ENCODE measurements around the gene ZEB2.

The ZEB2 gene

GRCh38 chr2:144548532-144549191 lies 28.7 kb upstream of the ZEB2 start:
- no peak for DNase-seq (ENCODE audit: low read depth)
- H3K4me3 ChIP-seq (ENCODE audit: low read length) = no peak overlapping the region
- H3K9me3 ChIP-seq (ENCODE audit: control insufficient read depth, low read length) = no peaks in the 10 kb centered on the region
- no peak overlapping the region for H3K9ac ChIP-seq (ENCODE audit: low read length)
- H3K36me3 ChIP-seq (ENCODE audit: control insufficient read depth, insufficient read depth, low read length, severe bottlenecking) = no peaks in the 10 kb centered on the region
- peaks cover 16% of the 10 kb centered on the region for H3K4me1 ChIP-seq (ENCODE audit: control insufficient read depth, insufficient read depth, low read length)
- H3K27me3 ChIP-seq (replicated peaks; ENCODE audit: control insufficient read depth, insufficient read depth, low read length) = no peaks in the 10 kb centered on the region

GRCh38 chr2:144548088-144548487 lies 28.2 kb upstream of the ZEB2 start:
- Histone ChIP-seq H3K9ac (ENCODE audit: low read length) (peak overlapping the region; percentile 41), H3K9me3 (ENCODE audit: control insufficient read depth, low read length) (no peaks in the 10 kb centered on the region), H3K36me3 (ENCODE audit: control insufficient read depth, insufficient read depth, low read length, severe bottlenecking) (no peaks in the 10 kb centered on the region), H3K4me3 (ENCODE audit: low read length) (peak overlapping the region; percentile 35), H3K4me1 (ENCODE audit: control insufficient read depth, insufficient read depth, low read length) (peaks cover 13% of the 10 kb centered on the region), H3K27me3 (replicated peaks; ENCODE audit: control insufficient read depth, insufficient read depth, low read length) (no peaks in the 10 kb centered on the region)
- DNase-seq (ENCODE audit: low read depth) = peak; percentile 36

DNA sequence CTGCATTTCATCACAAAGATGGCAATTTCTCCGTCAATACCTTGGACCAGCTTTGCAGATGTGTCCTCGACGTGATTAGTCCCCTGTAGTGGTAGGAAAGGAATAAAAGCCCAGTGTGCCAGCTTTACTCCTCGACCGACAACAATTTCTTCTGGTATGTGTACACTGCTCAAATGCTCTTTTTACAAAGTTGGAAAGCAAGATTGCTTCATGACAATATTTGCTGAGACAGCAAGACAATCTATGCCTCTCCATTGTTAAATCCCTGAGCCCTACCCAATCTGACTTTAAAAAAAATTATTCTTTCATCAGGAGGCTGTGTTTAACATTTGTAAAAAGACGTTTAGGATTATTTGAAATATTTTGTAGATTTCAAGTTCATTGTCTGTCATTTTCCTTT lies 27.6 kb upstream of the ZEB2 start:
- H3K9ac ChIP-seq (ENCODE audit: low read length) = peak overlapping the region; percentile 41
- H3K27me3 ChIP-seq (replicated peaks; ENCODE audit: control insufficient read depth, insufficient read depth, low read length) = no peaks in the 10 kb centered on the region
- peaks cover 13% of the 10 kb centered on the region for H3K4me1 ChIP-seq (ENCODE audit: control insufficient read depth, insufficient read depth, low read length)
- H3K9me3 ChIP-seq (ENCODE audit: control insufficient read depth, low read length) = no peaks in the 10 kb centered on the region
- DNase-seq (ENCODE audit: low read depth) = peak; percentile 37
- no peaks in the 10 kb centered on the region for H3K36me3 ChIP-seq (ENCODE audit: control insufficient read depth, insufficient read depth, low read length, severe bottlenecking)
- peak overlapping the region; percentile 35 for H3K4me3 ChIP-seq (ENCODE audit: low read length)

GRCh38 chr2:144546933-144547332 lies 27.0 kb upstream of the ZEB2 start:
- no peaks in the 10 kb centered on the region for H3K36me3 ChIP-seq (ENCODE audit: control insufficient read depth, insufficient read depth, low read length, severe bottlenecking)
- H3K9me3 ChIP-seq (ENCODE audit: control insufficient read depth, low read length) = no peaks in the 10 kb centered on the region
- no peaks in the 10 kb centered on the region for H3K27me3 ChIP-seq (replicated peaks; ENCODE audit: control insufficient read depth, insufficient read depth, low read length)
- no peak overlapping the region for H3K9ac ChIP-seq (ENCODE audit: low read length)
- H3K4me1 ChIP-seq (ENCODE audit: control insufficient read depth, insufficient read depth, low read length) = peaks cover 13% of the 10 kb centered on the region
- DNase-seq (ENCODE audit: low read depth) = no peak
- no peak overlapping the region for H3K4me3 ChIP-seq (ENCODE audit: low read length)

DNA sequence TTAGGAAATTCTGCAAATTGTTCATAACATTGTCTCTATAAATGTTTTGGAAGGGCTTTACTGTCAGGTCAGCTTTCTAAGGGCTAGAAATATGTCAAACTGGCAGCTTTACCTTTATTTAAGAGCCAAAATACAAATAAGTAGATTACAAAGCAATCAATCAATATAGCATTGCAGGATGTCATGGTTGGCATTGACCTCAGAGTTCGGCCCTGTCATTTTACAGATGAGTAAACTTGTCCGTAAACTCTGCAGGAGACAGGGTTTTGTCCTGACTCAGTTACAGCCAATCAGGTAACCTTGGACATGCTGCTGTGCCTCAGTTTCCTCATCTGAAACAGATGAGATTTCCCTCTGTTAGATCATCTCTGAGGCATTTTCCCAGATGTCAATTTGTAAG lies 25.9 kb upstream of the ZEB2 start:
- Histone ChIP-seq H3K9ac (ENCODE audit: low read length) (no peak overlapping the region), H3K4me1 (ENCODE audit: control insufficient read depth, insufficient read depth, low read length) (peaks cover 13% of the 10 kb centered on the region), H3K27me3 (replicated peaks; ENCODE audit: control insufficient read depth, insufficient read depth, low read length) (no peaks in the 10 kb centered on the region), H3K36me3 (ENCODE audit: control insufficient read depth, insufficient read depth, low read length, severe bottlenecking) (no peaks in the 10 kb centered on the region), H3K9me3 (ENCODE audit: control insufficient read depth, low read length) (no peaks in the 10 kb centered on the region), H3K4me3 (ENCODE audit: low read length) (no peak overlapping the region)
- DNase-seq (ENCODE audit: low read depth) = no peak

GRCh38 chr2:144544053-144544452 lies 24.1 kb upstream of the ZEB2 start:
- H3K27me3 ChIP-seq (replicated peaks; ENCODE audit: control insufficient read depth, insufficient read depth, low read length) = no peaks in the 10 kb centered on the region
- H3K9me3 ChIP-seq (ENCODE audit: control insufficient read depth, low read length) = no peaks in the 10 kb centered on the region
- H3K4me1 ChIP-seq (ENCODE audit: control insufficient read depth, insufficient read depth, low read length) = peaks cover 13% of the 10 kb centered on the region
- H3K9ac ChIP-seq (ENCODE audit: low read length) = no peak overlapping the region
- H3K36me3 ChIP-seq (ENCODE audit: control insufficient read depth, insufficient read depth, low read length, severe bottlenecking) = no peaks in the 10 kb centered on the region
- H3K4me3 ChIP-seq (ENCODE audit: low read length) = no peak overlapping the region
- DNase-seq (ENCODE audit: low read depth) = no peak

DNA sequence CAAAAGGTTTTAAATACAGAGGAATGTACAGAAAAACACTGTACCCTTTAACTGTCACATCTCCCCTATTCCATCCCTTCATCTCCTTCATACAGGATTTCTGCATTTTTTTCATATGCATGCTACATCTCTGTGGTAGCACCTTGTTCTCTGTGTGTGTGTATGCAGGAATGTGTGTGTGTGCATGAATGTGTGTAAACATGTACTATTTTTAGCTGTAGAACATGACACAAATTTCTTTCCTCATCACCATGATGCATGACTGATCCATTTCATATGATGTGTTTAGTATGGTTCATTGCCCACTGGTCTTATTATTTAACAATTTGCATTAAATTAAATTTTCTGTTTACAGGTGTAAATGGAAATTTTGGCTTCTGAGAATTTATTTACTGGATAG lies 21.5 kb upstream of the ZEB2 start:
- peak; percentile 27 for DNase-seq (ENCODE audit: low read depth)
- no peaks in the 10 kb centered on the region for H3K36me3 ChIP-seq (ENCODE audit: control insufficient read depth, insufficient read depth, low read length, severe bottlenecking)
- H3K9me3 ChIP-seq (ENCODE audit: control insufficient read depth, low read length) = no peaks in the 10 kb centered on the region
- H3K27me3 ChIP-seq (replicated peaks; ENCODE audit: control insufficient read depth, insufficient read depth, low read length) = no peaks in the 10 kb centered on the region
- H3K9ac ChIP-seq (ENCODE audit: low read length) = no peak overlapping the region
- no peaks in the 10 kb centered on the region for H3K4me1 ChIP-seq (ENCODE audit: control insufficient read depth, insufficient read depth, low read length)
- H3K4me3 ChIP-seq (ENCODE audit: low read length) = no peak overlapping the region

- no peaks in the 10 kb centered on the region for H3K9me3 ChIP-seq (ENCODE audit: control insufficient read depth, low read length)
- H3K27me3 ChIP-seq (replicated peaks; ENCODE audit: control insufficient read depth, insufficient read depth, low read length) = no peaks in the 10 kb centered on the region
- no peaks in the 10 kb centered on the region for H3K36me3 ChIP-seq (ENCODE audit: control insufficient read depth, insufficient read depth, low read length, severe bottlenecking)
- no peaks in the 10 kb centered on the region for H3K4me1 ChIP-seq (ENCODE audit: control insufficient read depth, insufficient read depth, low read length)
- H3K9ac ChIP-seq (ENCODE audit: low read length) = no peak overlapping the region
- no peak for DNase-seq (ENCODE audit: low read depth)
- no peak overlapping the region for H3K4me3 ChIP-seq (ENCODE audit: low read length)
Measured at GRCh38 chr2:144539289-144539782, 19.4 kb upstream of the ZEB2 start.

- Histone ChIP-seq H3K36me3 (ENCODE audit: control insufficient read depth, insufficient read depth, low read length, severe bottlenecking) (no peaks in the 10 kb centered on the region), H3K4me1 (ENCODE audit: control insufficient read depth, insufficient read depth, low read length) (peaks cover 10% of the 10 kb centered on the region), H3K9me3 (ENCODE audit: control insufficient read depth, low read length) (no peaks in the 10 kb centered on the region), H3K27me3 (replicated peaks; ENCODE audit: control insufficient read depth, insufficient read depth, low read length) (no peaks in the 10 kb centered on the region), H3K4me3 (ENCODE audit: low read length) (no peak overlapping the region), H3K9ac (ENCODE audit: low read length) (no peak overlapping the region)
- no peak for DNase-seq (ENCODE audit: low read depth)
Measured at GRCh38 chr2:144535300-144535699, 15.4 kb upstream of the ZEB2 start.

DNA sequence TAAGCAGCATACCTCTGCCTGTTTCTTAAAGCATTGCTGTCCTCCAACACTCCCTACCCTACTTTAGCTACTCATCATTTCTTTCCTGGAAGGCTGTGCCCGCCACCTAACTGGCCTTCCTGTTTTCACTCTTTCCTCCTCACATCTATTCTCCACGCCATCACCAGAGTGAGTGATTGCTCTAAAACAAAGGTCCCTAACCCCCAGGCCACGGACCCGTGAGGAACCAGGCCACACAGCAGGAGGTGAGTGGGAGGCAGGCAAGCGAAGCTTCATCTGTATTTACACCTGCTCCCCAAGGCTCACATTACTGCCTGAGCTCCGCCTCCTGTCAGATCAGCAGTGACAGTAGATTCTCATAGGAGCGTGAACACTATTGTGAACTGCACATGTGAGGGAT lies 13.3 kb upstream of the ZEB2 start:
- no peaks in the 10 kb centered on the region for H3K36me3 ChIP-seq (ENCODE audit: control insufficient read depth, insufficient read depth, low read length, severe bottlenecking)
- peaks cover 22% of the 10 kb centered on the region for H3K4me1 ChIP-seq (ENCODE audit: control insufficient read depth, insufficient read depth, low read length)
- no peaks in the 10 kb centered on the region for H3K9me3 ChIP-seq (ENCODE audit: control insufficient read depth, low read length)
- H3K4me3 ChIP-seq (ENCODE audit: low read length) = no peak overlapping the region
- H3K9ac ChIP-seq (ENCODE audit: low read length) = no peak overlapping the region
- no peak for DNase-seq (ENCODE audit: low read depth)
- no peaks in the 10 kb centered on the region for H3K27me3 ChIP-seq (replicated peaks; ENCODE audit: control insufficient read depth, insufficient read depth, low read length)

- H3K27me3 ChIP-seq (replicated peaks; ENCODE audit: control insufficient read depth, insufficient read depth, low read length) = no peaks in the 10 kb centered on the region
Measured at GRCh38 chr2:144530596-144530995, 10.7 kb upstream of the ZEB2 start.

GRCh38 chr2:144529841-144530240 lies 9.9 kb upstream of the ZEB2 start:
- Histone ChIP-seq H3K9me3 (ENCODE audit: control insufficient read depth, low read length) (no peaks in the 10 kb centered on the region), H3K9ac (ENCODE audit: low read length) (peak overlapping the region; percentile 83), H3K27me3 (replicated peaks; ENCODE audit: control insufficient read depth, insufficient read depth, low read length) (no peaks in the 10 kb centered on the region), H3K4me3 (ENCODE audit: low read length) (no peak overlapping the region), H3K36me3 (ENCODE audit: control insufficient read depth, insufficient read depth, low read length, severe bottlenecking) (no peaks in the 10 kb centered on the region), H3K4me1 (ENCODE audit: control insufficient read depth, insufficient read depth, low read length) (peaks cover 54% of the 10 kb centered on the region)
- DNase-seq (ENCODE audit: low read depth) = peak; percentile 44

More at GRCh38 chr2:144530596-144530995, 10.7 kb upstream of the ZEB2 start:
- Histone ChIP-seq H3K9me3 (ENCODE audit: control insufficient read depth, low read length) (no peaks in the 10 kb centered on the region), H3K36me3 (ENCODE audit: control insufficient read depth, insufficient read depth, low read length, severe bottlenecking) (no peaks in the 10 kb centered on the region), H3K9ac (ENCODE audit: low read length) (peak overlapping the region; percentile 83), H3K4me3 (ENCODE audit: low read length) (no peak overlapping the region), H3K4me1 (ENCODE audit: control insufficient read depth, insufficient read depth, low read length) (peaks cover 47% of the 10 kb centered on the region)
- DNase-seq (ENCODE audit: low read depth) = no peak

All from adipocyte (in vitro differentiated cells).